Smooth muscle cell (in vitro differentiated cells): ENCODE measurements around the gene AS3MT. TPM values are rescaled to one million over a fixed set of nuclear protein-coding genes. Genes with fewer than 3 reads are reported as not detected.

ENCODE experiments used
- DNase-seq: peaks from one replicate; lab custom pipeline; 2025; ENCODE audit not compliant: unreplicated experiment; lab: John Stamatoyannopoulos, UW
- H2AFZ ChIP-seq: fragments of 200-600 bp; sonication (generic); 2 replicates; pipeline ENCODE4 v1.6.0; 2016; ENCODE audit warnings: antibody characterized with exemption, low read depth, mild to moderate bottlenecking
- H3F3A ChIP-seq: fragments of 200-600 bp; sonication (generic); 2 replicates; pipeline ENCODE4 v1.6.0; 2017; ENCODE audit warnings: antibody characterized with exemption, low read depth
- H3K27ac ChIP-seq: fragments of 200-600 bp; sonication (generic); 2 replicates; pipeline ENCODE4 v1.5.1; 2016; ENCODE audit warnings: low read depth, mild to moderate bottlenecking
- H3K27me3 ChIP-seq: fragments of 200-600 bp; sonication (generic); 2 replicates; pipeline ENCODE4 v1.6.1; 2016; ENCODE audit warnings: low read depth, mild to moderate bottlenecking
- H3K36me3 ChIP-seq: fragments of 200-600 bp; sonication (generic); 2 replicates; pipeline ENCODE4 v1.5.1; 2016; ENCODE audit warnings: low read depth
- H3K4me1 ChIP-seq: fragments of 200-600 bp; sonication (generic); 2 replicates; pipeline ENCODE4 v1.5.1; 2016; ENCODE audit warnings: low read depth
- H3K4me2 ChIP-seq: fragments of 200-600 bp; sonication (generic); 2 replicates; pipeline ENCODE4 v1.6.0; 2016; ENCODE audit warnings: mild to moderate bottlenecking
- H3K4me3 ChIP-seq: fragments of 200-600 bp; sonication (generic); 2 replicates; pipeline ENCODE4 v1.5.1; 2016; ENCODE audit warnings: mild to moderate bottlenecking
- H3K79me2 ChIP-seq: fragments of 200-600 bp; sonication (generic); 2 replicates; pipeline ENCODE4 v1.6.0; 2016; ENCODE audit warnings: low read depth, mild to moderate bottlenecking
- H3K9ac ChIP-seq: fragments of 200-600 bp; sonication (generic); 2 replicates; pipeline ENCODE4 v1.6.0; 2016; ENCODE audit warnings: low read depth
- H3K9me3 ChIP-seq: fragments of 200-600 bp; sonication (generic); replicated peaks from 2 replicates; pipeline ENCODE4 v1.5.1; 2016; ENCODE audit warnings: low read depth
- H4K20me1 ChIP-seq: fragments of 200-600 bp; sonication (generic); 2 replicates; pipeline ENCODE4 v1.6.0; 2016; ENCODE audit warnings: low read depth
- WGBS: methylation state at CpG from one replicate; pipeline ENCODE4 v1.1.7; 2016; ENCODE audit warnings: low lambda C conversion rate; 5-methylcytosine and 5-hydroxymethylcytosine counted together
- polyA plus RNA-seq: library from polyadenylated mRNA; unstranded; fragments of >200 nt; fragmentation: Nextera tagmentation; extraction: Ambion mirVana; gene quantifications from 2 replicates; pipeline ENCODE4 v1.2.1, GENCODE V29; 2016
- total RNA-seq: library from RNA; depleted of rRNA; stranded (reverse); fragments of >200 nt; gene quantifications from 2 replicates; pipeline ENCODE4 v1.2.3, GENCODE V29; 2014
- TF ChIP-seq, protein P1 (sequence below): fragments of 200-600 bp; sonication (generic); IDR thresholded peaks from 2 replicates; pipeline ENCODE4 v1.5.1; 2017; ENCODE audit warnings: borderline replicate concordance, mild to moderate bottlenecking, antibody characterized with exemption; ENCODE audit not compliant: insufficient read depth, poor library complexity, severe bottlenecking

The AS3MT gene
- total and polyA plus RNA-seq, 2 experiments from 2014 or later: 1.7 to 3.7 TPM

DNA sequence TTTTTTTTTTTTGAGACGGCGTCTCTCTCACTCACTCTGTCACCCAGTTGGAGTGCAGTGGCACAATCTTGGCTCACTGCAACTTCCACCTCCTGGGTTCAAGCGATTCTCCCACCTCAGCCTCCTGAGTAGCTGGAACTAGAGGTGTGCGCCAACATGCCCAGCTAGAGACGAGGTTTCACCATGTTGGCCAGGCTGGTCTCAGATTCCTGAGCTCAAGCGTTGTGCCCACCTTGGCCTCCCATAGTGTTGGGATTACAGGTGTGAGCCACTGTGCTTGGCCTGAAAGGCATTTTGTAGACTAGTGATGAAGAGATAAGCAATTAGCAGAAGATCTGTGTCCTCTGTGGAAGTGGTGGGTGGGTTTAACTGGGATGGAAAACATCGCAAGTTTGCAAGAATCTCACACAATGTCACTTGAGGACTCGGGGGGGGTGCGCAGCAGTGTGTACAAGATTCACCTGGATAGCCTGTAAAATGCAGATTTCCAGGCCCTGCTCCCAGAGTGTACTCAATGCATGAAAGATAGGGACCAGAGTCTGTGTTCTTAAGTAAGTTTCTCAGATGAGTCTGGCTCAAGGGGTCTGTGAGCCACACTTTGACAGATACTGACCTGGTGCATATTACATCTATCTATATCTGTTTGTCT lies 43.0 kb upstream of the AS3MT start:
- H2AFZ ChIP-seq: no peak overlapping the region
- H3K4me3 ChIP-seq: no peak overlapping the region
- no peak for DNase-seq
- H3K9me3 ChIP-seq: no peaks in the 10 kb centered on the region
- H3K9ac ChIP-seq: no peak overlapping the region
- H3K27ac ChIP-seq: no peak overlapping the region
- no peaks in the 10 kb centered on the region for H3K27me3 ChIP-seq
- no peaks in the 10 kb centered on the region for H3K79me2 ChIP-seq
- no peak overlapping the region for H3K4me2 ChIP-seq
- H3K4me1 ChIP-seq: no peaks in the 10 kb centered on the region
- no peaks in the 10 kb centered on the region for H4K20me1 ChIP-seq
- TF ChIP-seq, protein P1, sequence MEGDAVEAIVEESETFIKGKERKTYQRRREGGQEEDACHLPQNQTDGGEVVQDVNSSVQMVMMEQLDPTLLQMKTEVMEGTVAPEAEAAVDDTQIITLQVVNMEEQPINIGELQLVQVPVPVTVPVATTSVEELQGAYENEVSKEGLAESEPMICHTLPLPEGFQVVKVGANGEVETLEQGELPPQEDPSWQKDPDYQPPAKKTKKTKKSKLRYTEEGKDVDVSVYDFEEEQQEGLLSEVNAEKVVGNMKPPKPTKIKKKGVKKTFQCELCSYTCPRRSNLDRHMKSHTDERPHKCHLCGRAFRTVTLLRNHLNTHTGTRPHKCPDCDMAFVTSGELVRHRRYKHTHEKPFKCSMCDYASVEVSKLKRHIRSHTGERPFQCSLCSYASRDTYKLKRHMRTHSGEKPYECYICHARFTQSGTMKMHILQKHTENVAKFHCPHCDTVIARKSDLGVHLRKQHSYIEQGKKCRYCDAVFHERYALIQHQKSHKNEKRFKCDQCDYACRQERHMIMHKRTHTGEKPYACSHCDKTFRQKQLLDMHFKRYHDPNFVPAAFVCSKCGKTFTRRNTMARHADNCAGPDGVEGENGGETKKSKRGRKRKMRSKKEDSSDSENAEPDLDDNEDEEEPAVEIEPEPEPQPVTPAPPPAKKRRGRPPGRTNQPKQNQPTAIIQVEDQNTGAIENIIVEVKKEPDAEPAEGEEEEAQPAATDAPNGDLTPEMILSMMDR: no peak
- 96% methylated on average over 9 of the region's 9 CpGs for WGBS
- H3K36me3 ChIP-seq: no peaks in the 10 kb centered on the region
- H3F3A ChIP-seq: no peaks in the 10 kb centered on the region

DNA sequence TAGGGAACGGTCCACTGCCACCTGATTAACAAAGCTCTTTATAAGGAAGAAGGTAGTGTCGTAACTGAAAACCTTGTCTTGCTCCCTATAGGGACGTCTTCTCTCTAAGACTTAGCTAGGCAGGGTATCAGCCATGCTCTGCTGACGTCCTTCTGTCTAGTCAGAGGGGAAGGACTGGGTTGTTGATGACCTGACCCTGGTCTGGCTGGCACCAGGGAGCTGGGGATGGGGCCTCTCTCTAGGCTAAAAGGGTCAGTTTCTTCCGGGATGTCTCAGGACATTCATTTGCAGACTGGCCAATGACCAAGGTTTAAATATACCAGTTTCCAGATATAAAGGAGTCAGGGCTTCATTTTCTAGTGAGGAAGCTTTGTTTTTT lies 41.7 kb upstream of the AS3MT start:
- Histone ChIP-seq H3K36me3 (no peaks in the 10 kb centered on the region), H3K79me2 (no peaks in the 10 kb centered on the region), H4K20me1 (no peaks in the 10 kb centered on the region), H3K4me2 (no peak overlapping the region), H3K4me1 (no peaks in the 10 kb centered on the region), H3K9me3 (no peaks in the 10 kb centered on the region), H3K4me3 (no peak overlapping the region), H3F3A (no peaks in the 10 kb centered on the region), H3K27me3 (no peaks in the 10 kb centered on the region), H3K9ac (no peak overlapping the region), H3K27ac (no peak overlapping the region), H2AFZ (no peak overlapping the region)
- no peak for DNase-seq
- WGBS: 87% methylated on average over 5 of the region's 5 CpGs
- TF ChIP-seq, protein P1: no peak

DNA sequence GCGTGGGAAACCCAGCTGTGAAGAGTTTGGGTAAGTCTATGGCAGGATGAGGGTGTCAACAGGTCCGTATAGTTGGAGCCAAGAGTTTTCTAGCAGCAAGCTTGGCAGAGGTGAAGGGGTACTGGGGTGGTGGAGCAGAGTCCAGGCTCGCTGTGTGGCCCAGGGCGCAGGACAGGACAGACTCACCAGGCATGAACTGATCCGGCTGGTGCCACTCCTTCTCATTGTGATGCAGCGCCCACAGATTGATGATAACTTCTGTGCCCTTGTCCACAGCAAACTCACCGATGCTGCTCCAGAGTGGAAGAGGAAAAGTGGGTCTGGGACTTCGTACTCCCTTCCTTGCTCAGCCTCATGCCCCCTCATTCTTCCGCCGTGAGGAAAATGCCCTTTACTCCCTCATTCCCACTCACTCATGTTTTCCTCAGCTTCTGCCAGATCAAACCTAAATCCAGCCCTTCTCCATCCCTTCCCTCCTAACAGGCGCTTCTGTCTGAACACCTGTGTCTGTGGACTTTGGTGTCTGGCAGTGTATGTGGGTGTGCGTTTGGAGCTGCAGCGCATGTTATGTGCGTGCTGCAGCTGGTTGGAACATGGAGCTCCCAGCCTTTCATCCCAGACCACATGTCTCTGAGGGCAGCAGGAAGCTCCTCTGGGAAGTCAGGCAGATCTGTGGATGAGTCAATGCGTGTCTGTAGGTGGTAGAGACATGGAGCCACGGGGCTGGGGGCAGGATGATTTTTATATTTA lies 37.8 kb upstream of the AS3MT start:
- Histone ChIP-seq H3K4me2 (no peak overlapping the region), H3K4me1 (no peaks in the 10 kb centered on the region), H4K20me1 (no peaks in the 10 kb centered on the region), H3K36me3 (no peaks in the 10 kb centered on the region), H2AFZ (no peak overlapping the region), H3F3A (no peaks in the 10 kb centered on the region), H3K27me3 (no peaks in the 10 kb centered on the region), H3K79me2 (no peaks in the 10 kb centered on the region), H3K27ac (no peak overlapping the region), H3K9ac (no peak overlapping the region), H3K9me3 (no peaks in the 10 kb centered on the region), H3K4me3 (no peak overlapping the region)
- 79% methylated on average over 16 of the region's 16 CpGs for WGBS
- TF ChIP-seq, protein P1: no peak
- DNase-seq: no peak

DNA sequence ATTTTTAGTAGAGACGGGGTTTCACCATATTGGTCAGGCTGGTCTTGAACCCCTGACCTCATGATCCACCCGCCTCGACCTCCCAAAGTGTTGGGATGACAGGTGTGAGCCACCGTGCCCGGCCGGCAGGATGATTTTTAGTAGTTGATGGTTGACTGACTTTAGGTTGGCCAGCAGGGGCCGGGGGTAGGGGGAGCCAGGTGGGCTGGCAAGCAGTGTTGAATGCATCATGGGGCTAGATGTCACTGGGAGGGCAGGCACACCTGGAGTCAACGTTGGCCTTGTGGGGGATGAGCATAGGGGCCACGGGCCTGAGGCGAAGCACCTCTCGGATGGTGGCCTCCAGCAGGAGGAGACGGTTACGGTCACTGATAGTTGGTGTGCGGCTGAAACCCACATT lies 37.0 kb upstream of the AS3MT start:
- no peak overlapping the region for H3K4me3 ChIP-seq
- no peaks in the 10 kb centered on the region for H3F3A ChIP-seq
- H3K9ac ChIP-seq: no peak overlapping the region
- no peaks in the 10 kb centered on the region for H3K36me3 ChIP-seq
- no peaks in the 10 kb centered on the region for H3K79me2 ChIP-seq
- H3K9me3 ChIP-seq: no peaks in the 10 kb centered on the region
- WGBS: 96% methylated on average over 14 of the region's 14 CpGs
- H4K20me1 ChIP-seq: no peaks in the 10 kb centered on the region
- no peaks in the 10 kb centered on the region for H3K27me3 ChIP-seq
- H3K4me2 ChIP-seq: no peak overlapping the region
- TF ChIP-seq, protein P1: no peak
- DNase-seq: no peak
- no peak overlapping the region for H2AFZ ChIP-seq
- H3K27ac ChIP-seq: no peak overlapping the region
- H3K4me1 ChIP-seq: no peaks in the 10 kb centered on the region
